Fibroblast of villous mesenchyme (primary cell): ENCODE results near the gene MYBBP1A. TPM values are rescaled to one million over a fixed set of nuclear protein-coding genes. Genes with fewer than 3 reads are reported as not detected.

ENCODE experiments used
- DNase-seq: peaks from one replicate; pipeline ENCODE4 v3.0.0-alpha.2; 2010; ENCODE audit warnings: low read depth
- H3K4me3 ChIP-seq: 2 replicates; pipeline ENCODE4 v1.5.1; 2011; ENCODE audit warnings: low read depth, mild to moderate bottlenecking, low read length
- CTCF ChIP-seq: IDR thresholded peaks from 2 replicates; pipeline ENCODE4 v1.5.1; 2012; ENCODE audit warnings: low read depth, mild to moderate bottlenecking, low read length; ENCODE audit not compliant: insufficient read depth
- total RNA-seq: library from RNA; depleted of rRNA; stranded (reverse); fragments of >200 nt; gene quantifications from 2 replicates; pipeline ENCODE4 v1.2.3, GENCODE V29; 2012

Gene MYBBP1A
- total RNA-seq, 1 donor: 61.7 TPM

- H3K4me3 ChIP-seq: no peak overlapping the region
- no peak for TF ChIP-seq CTCF
- no peak for DNase-seq
Observed at GRCh38 chr17:4531988-4532736, 23.0 kb downstream of the MYBBP1A start.

- no peak for TF ChIP-seq CTCF
- no peak for DNase-seq
- no peak overlapping the region for H3K4me3 ChIP-seq
Observed at GRCh38 chr17:4530799-4531730, 24.1 kb downstream of the MYBBP1A start.

- no peak overlapping the region for H3K4me3 ChIP-seq
- TF ChIP-seq CTCF: no peak
- DNase-seq: no peak
Observed at GRCh38 chr17:4529533-4530152, 25.5 kb downstream of the MYBBP1A start.

- no peak overlapping the region for H3K4me3 ChIP-seq
- peak; percentile 20 for DNase-seq
- no peak for TF ChIP-seq CTCF
Observed at GRCh38 chr17:4527566-4528125, 27.5 kb downstream of the MYBBP1A start.

GRCh38 chr17:4527134-4527533, 28.1 kb downstream of the MYBBP1A start:
- DNase-seq: no peak
- no peak overlapping the region for H3K4me3 ChIP-seq
- TF ChIP-seq CTCF: no peak

GRCh38 chr17:4525691-4526397, 29.3 kb downstream of the MYBBP1A start:
- no peak for TF ChIP-seq CTCF
- H3K4me3 ChIP-seq: no peak overlapping the region
- DNase-seq: no peak
